ENCODE data around the gene DLG2. TPM values are rescaled to one million over a fixed set of nuclear protein-coding genes. Genes with fewer than 3 reads are reported as not detected.
"Not testable (repeated sequence)": the region's sequence is repeated elsewhere in the genome, so short reads cannot be mapped to it uniquely, and the experiment has no call there.

DLG2 gene
- total RNA-seq, 1 experiment from 2014 or later, result 12.1 TPM

GRCh38 chr11:84857746-84858145 lies 769.4 kb downstream of the DLG2 start:
- DNase-seq, result no peak
- Histone ChIP-seq H3K27me3 (no peaks in the 10 kb centered on the region), H3K27ac (no peak overlapping the region), H3K9me3 (replicated peaks) (no peaks in the 10 kb centered on the region), H3K4me1 (peaks cover 13% of the 10 kb centered on the region), H3K4me3 (no peak overlapping the region), H3K36me3 (no peaks in the 10 kb centered on the region)

- Histone ChIP-seq H3K27ac (no peak overlapping the region), H3K36me3 (no peaks in the 10 kb centered on the region), H3K4me1 (peaks cover 13% of the 10 kb centered on the region)
Observed at GRCh38 chr11:84855508-84856245, 771.5 kb downstream of the DLG2 start.

GRCh38 chr11:84854498-84854880 lies 772.7 kb downstream of the DLG2 start:
- Histone ChIP-seq H3K27me3 (no peaks in the 10 kb centered on the region), H3K4me1 (peaks cover 13% of the 10 kb centered on the region), H3K9me3 (replicated peaks) (no peaks in the 10 kb centered on the region), H3K27ac (no peak overlapping the region), H3K36me3 (no peaks in the 10 kb centered on the region), H3K4me3 (no peak overlapping the region)
- no peak for DNase-seq

More at GRCh38 chr11:84855508-84856245, 771.5 kb downstream of the DLG2 start:
- Histone ChIP-seq H3K4me3 (no peak overlapping the region), H3K9me3 (replicated peaks) (no peaks in the 10 kb centered on the region), H3K27me3 (no peaks in the 10 kb centered on the region)
- no peak for DNase-seq

- no peaks in the 10 kb centered on the region for H3K36me3 ChIP-seq
- DNase-seq, result peak in 1 of 2 experiments; percentile 27
- H3K9me3 ChIP-seq (replicated peaks), result no peaks in the 10 kb centered on the region
- H3K4me1 ChIP-seq, result peaks cover 13% of the 10 kb centered on the region
- H3K27ac ChIP-seq, result no peak overlapping the region
- H3K27me3 ChIP-seq, result no peaks in the 10 kb centered on the region
- H3K4me3 ChIP-seq, result no peak overlapping the region
Observed at GRCh38 chr11:84853841-84854497, 773.2 kb downstream of the DLG2 start.

- Histone ChIP-seq H3K4me3 (no peak overlapping the region), H3K36me3 (no peaks in the 10 kb centered on the region), H3K27me3 (no peaks in the 10 kb centered on the region), H3K4me1 (no peaks in the 10 kb centered on the region), H3K9me3 (replicated peaks) (no peaks in the 10 kb centered on the region), H3K27ac (no peak overlapping the region)
- no peak for DNase-seq
Observed at GRCh38 chr11:84847842-84848241, 779.3 kb downstream of the DLG2 start.

- not testable (repeated sequence) for H3K27me3 ChIP-seq; H3K4me3 ChIP-seq; H3K36me3 ChIP-seq; H3K9me3 ChIP-seq (replicated peaks); H3K4me1 ChIP-seq
- H3K27ac ChIP-seq, result peak overlapping the region; percentile 52
- DNase-seq, result peak; percentile 13 to 53
Observed at GRCh38 chr11:84840201-84840600, 786.9 kb downstream of the DLG2 start.

GRCh38 chr11:84837402-84838069 lies 789.6 kb downstream of the DLG2 start:
- DNase-seq, result no peak
- Histone ChIP-seq H3K27me3 (no peaks in the 10 kb centered on the region), H3K36me3 (no peaks in the 10 kb centered on the region), H3K4me3 (no peak overlapping the region), H3K27ac (no peak overlapping the region), H3K9me3 (replicated peaks) (no peaks in the 10 kb centered on the region; the same call in 1 of the 2 replicates), H3K4me1 (peaks cover 10% of the 10 kb centered on the region; the same call in 1 of the 2 replicates)

GRCh38 chr11:84836371-84836770 lies 790.8 kb downstream of the DLG2 start:
- no peak overlapping the region for H3K4me3 ChIP-seq
- peaks cover 10% of the 10 kb centered on the region; the same call in 1 of the 2 replicates for H3K4me1 ChIP-seq
- no peaks in the 10 kb centered on the region for H3K27me3 ChIP-seq
- no peaks in the 10 kb centered on the region; the same call in 1 of the 2 replicates for H3K9me3 ChIP-seq (replicated peaks)
- no peak for DNase-seq
- no peaks in the 10 kb centered on the region for H3K36me3 ChIP-seq
- no peak overlapping the region for H3K27ac ChIP-seq

- Histone ChIP-seq H3K27me3 (no peaks in the 10 kb centered on the region), H3K4me1 (peaks cover 7% of the 10 kb centered on the region; the same call in 1 of the 2 replicates), H3K4me3 (no peak overlapping the region), H3K27ac (no peak overlapping the region), H3K9me3 (replicated peaks) (no peaks in the 10 kb centered on the region), H3K36me3 (no peaks in the 10 kb centered on the region)
- DNase-seq, result peak; percentile 5 to 44
Observed at GRCh38 chr11:84833488-84834088, 793.6 kb downstream of the DLG2 start.

- H3K27ac ChIP-seq, result no peak overlapping the region
- H3K4me1 ChIP-seq, result peaks cover 7% of the 10 kb centered on the region; the same call in 1 of the 2 replicates
- H3K27me3 ChIP-seq, result no peaks in the 10 kb centered on the region
- no peak for DNase-seq
- H3K36me3 ChIP-seq, result no peaks in the 10 kb centered on the region
- H3K4me3 ChIP-seq, result no peak overlapping the region
- no peaks in the 10 kb centered on the region for H3K9me3 ChIP-seq (replicated peaks)
Observed at GRCh38 chr11:84830372-84830771, 796.8 kb downstream of the DLG2 start.

GRCh38 chr11:84829162-84829561 lies 798.0 kb downstream of the DLG2 start:
- no peaks in the 10 kb centered on the region for H3K36me3 ChIP-seq
- H3K9me3 ChIP-seq (replicated peaks), result no peaks in the 10 kb centered on the region
- no peak overlapping the region for H3K4me3 ChIP-seq
- H3K27ac ChIP-seq, result no peak overlapping the region
- H3K27me3 ChIP-seq, result no peaks in the 10 kb centered on the region
- H3K4me1 ChIP-seq, result peaks cover 5% of the 10 kb centered on the region; the same call in 1 of the 2 replicates
- DNase-seq, result no peak

- no peaks in the 10 kb centered on the region for H3K9me3 ChIP-seq (replicated peaks)
- no peak for DNase-seq
- no peak overlapping the region for H3K4me3 ChIP-seq
- no peaks in the 10 kb centered on the region for H3K27me3 ChIP-seq
- no peaks in the 10 kb centered on the region; the same call in 1 of the 2 replicates for H3K4me1 ChIP-seq
- H3K27ac ChIP-seq, result no peak overlapping the region
- no peaks in the 10 kb centered on the region for H3K36me3 ChIP-seq
Observed at GRCh38 chr11:84828616-84829015, 798.5 kb downstream of the DLG2 start.

- H3K36me3 ChIP-seq, result no peaks in the 10 kb centered on the region
- no peaks in the 10 kb centered on the region for H3K4me1 ChIP-seq
- no peak overlapping the region for H3K27ac ChIP-seq
- DNase-seq, result no peak
- no peaks in the 10 kb centered on the region for H3K27me3 ChIP-seq
- H3K9me3 ChIP-seq (replicated peaks), result no peaks in the 10 kb centered on the region
- H3K4me3 ChIP-seq, result no peak overlapping the region
Observed at GRCh38 chr11:84825106-84825660, 802.0 kb downstream of the DLG2 start.

- Histone ChIP-seq H3K9me3 (replicated peaks) (no peaks in the 10 kb centered on the region), H3K36me3 (no peaks in the 10 kb centered on the region)
Observed at GRCh38 chr11:84824624-84825023, 802.5 kb downstream of the DLG2 start.

More at GRCh38 chr11:84824624-84825023, 802.5 kb downstream of the DLG2 start:
- H3K27ac ChIP-seq, result no peak overlapping the region
- H3K4me1 ChIP-seq, result no peaks in the 10 kb centered on the region
- DNase-seq, result peak in 1 of 2 experiments; percentile 13
- H3K27me3 ChIP-seq, result no peaks in the 10 kb centered on the region
- H3K4me3 ChIP-seq, result no peak overlapping the region

Data from SJCRH30 (cell line).